Activated naive CD4-positive, alpha-beta T cell treated with anti-CD3 and anti-CD28 coated beads, Interleukin-2, amount 50 U/mL, for 16 hours (primary cell): ENCODE data around the gene CRTC1.
"Not testable (repeated sequence)": the region's sequence is repeated elsewhere in the genome, so short reads cannot be mapped to it uniquely, and the experiment has no call there.

ENCODE experiments used
- DNase-seq: peaks from one replicate; pipeline ENCODE4 v3.0.0-alpha.2; 2020

The CRTC1 gene

GRCh38 chr19:18708452-18709231 is 25.2 kb downstream of the CRTC1 start:
- no peak for DNase-seq

DNA sequence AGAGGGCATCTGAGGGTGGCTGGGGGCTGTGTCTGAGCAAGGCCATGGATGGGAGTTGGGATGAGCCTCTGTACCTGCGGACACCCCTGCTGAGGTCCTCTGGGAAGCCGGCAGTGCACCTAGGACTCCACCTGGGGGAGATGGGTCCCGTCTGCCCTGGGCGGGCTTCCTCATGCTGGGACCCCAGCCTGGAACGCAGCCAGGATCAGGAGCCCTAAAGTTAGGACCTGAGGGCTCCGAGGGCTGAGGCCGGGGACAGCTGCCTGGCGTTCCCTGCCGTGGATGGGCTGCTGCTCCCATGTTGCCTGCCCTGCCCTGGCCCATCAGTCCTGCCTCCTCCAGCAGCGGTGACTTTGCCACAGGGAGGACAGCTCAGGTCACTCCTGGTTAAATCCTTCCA is 26.1 kb downstream of the CRTC1 start:
- DNase-seq: no peak

- no peak for DNase-seq
Measured at GRCh38 chr19:18710186-18710585, 26.7 kb downstream of the CRTC1 start.

GRCh38 chr19:18710996-18711751 is 27.7 kb downstream of the CRTC1 start:
- no peak for DNase-seq

- no peak for DNase-seq
Measured at GRCh38 chr19:18711893-18712292, 28.4 kb downstream of the CRTC1 start.

- no peak for DNase-seq
Measured at GRCh38 chr19:18712981-18713380, 29.5 kb downstream of the CRTC1 start.

DNA sequence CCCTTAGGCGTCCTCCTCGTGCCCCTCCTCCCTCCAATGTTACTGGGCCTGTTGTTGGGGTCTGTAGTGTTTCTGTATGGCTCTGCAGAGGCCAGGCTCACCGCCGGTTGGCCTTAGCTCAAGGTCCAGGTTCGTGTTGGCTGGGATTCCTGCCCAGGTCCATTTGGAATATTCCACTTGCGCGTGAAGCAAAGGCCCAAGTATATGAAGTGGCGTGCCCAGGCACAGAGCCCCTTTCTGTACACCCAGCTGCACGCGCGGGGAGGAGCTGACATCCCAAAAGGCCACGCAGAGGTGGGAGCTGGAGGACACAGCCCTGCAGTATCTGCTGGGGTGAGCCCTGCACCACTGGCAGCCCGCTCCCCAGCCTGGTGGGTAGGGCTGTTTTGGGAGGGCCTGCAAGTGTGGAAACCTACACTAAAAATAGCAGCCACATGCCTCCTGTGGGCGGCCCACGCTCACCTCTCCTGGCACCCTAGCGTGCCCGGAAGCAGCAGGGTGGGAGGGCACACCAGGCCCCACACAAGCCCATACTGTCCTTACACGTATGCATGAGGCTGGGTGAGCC is 30.2 kb downstream of the CRTC1 start:
- DNase-seq: no peak

DNA sequence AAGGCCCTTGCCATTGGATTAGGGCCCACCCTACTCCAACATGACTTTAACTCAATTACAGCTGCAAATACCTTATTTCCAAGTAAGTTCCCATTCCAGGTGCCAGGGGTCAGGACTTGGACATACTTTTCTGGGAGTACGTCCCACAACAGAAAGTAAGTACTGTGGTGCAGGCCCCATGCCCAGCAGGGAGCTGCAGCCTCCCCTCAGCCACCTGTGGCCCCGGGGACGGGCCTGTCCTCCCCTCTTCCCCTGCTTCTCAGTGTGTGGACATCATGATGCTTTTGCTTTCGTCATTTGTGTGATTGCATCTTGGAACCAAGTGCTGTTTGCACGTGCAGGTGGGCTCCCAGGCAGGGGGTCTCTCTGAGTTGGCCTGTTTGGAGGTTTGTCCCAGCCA is 31.9 kb downstream of the CRTC1 start:
- DNase-seq: no peak

DNA sequence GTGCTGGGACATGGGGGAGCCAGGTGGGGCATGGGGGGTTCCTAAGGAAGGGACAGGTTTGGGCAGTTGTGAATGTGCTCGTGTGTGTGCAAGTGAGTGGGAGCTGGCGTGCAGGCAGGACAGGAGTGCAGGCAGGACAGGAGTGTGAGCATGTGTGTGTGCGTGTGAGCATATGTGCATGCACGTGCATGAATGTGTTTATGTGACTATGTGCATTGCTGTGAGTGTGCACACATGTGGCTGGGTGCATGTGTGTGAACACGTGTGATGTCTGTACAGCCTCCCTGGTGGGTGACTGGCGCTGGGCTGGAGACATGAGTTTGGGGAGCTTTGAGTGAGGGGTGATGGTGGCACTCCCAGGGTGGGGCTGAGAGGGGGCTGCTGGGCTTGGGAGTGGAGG is 33.4 kb downstream of the CRTC1 start:
- DNase-seq: no peak

- no peak for DNase-seq
Measured at GRCh38 chr19:18717601-18718000, 34.1 kb downstream of the CRTC1 start.

GRCh38 chr19:18718015-18718526 is 34.6 kb downstream of the CRTC1 start:
- no peak for DNase-seq

GRCh38 chr19:18718846-18719458 is 35.5 kb downstream of the CRTC1 start:
- no peak for DNase-seq

GRCh38 chr19:18719541-18719940 is 36.1 kb downstream of the CRTC1 start:
- no peak for DNase-seq

DNA sequence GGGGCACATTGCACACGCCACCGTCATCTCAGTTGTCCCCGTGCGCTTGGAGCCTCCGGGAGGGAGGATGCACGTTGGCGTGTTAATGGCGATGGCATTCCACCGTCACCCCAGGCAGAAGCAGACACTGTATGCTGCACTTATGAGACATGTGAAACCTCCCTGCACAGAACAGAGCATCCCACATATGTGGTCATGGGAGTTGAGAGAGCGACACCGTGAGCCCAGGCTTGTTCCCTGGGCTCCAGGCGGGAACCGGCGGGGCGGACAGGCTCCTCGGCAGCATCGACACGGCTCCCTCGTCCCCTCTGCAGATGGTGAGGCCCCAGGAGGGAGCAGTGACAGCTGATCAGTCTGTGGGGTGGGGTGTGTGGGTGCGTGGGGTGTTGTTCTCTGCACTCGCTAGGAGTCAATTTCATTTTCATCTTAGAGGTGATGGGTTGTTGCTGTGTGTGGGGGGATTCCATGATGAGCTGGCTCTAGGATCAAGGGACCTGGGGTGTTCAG is 40.4 kb downstream of the CRTC1 start:
- DNase-seq: no peak

GRCh38 chr19:18725841-18726770 is 42.6 kb downstream of the CRTC1 start:
- no peak for DNase-seq

- DNase-seq: no peak
Measured at GRCh38 chr19:18726846-18727245, 43.4 kb downstream of the CRTC1 start.

DNA sequence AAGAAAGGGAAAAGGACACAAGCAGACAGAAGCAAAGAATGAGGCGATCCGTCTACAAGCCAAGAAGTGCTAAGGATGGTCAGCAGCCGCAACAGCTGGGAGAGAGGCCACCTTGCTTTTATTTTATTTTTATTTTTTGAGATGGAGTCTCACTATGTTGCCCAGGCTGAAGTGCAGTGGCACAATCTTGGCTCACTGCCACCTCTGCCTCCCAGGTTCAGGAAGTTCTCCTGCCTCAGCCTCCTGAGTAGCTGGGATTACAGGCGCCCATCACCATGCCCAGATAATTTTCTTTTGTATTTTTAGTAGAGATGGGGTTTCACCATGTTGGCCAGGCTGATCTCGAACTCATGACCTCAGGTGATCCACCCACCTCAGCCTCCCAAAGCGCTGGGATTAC is 44.1 kb downstream of the CRTC1 start:
- DNase-seq: not testable (repeated sequence)

- DNase-seq: no peak
Measured at GRCh38 chr19:18729933-18730530, 46.6 kb downstream of the CRTC1 start.

DNA sequence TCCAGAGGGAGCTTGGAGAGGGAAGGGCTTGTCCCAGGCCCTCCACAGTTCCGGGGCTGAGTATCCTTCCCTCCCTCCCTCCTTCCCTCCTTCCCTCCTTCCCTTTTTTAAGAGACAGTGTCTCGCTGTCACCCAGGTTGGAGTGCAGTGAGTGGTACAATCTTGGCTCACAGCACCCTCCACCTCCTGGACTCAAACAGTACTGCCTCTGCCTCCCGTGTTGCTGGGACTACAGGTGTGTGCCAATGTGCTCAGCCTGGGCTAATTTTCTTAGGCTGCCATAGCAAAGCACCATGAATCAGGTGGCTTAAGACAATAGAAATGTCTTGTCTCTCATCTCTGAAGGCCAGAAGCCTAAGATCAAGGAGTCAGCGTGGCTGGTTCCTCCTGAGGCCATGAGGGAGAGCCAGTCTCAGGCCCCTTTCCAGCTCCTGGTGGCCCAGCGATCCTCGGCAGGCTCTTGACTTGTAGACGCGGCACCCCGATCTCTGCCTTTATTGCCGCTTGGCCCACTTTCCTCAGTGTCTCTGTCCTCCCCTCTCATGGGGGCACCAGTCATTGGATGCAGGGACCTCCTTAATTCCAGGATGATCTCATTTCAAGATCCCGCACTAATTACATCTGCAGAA is 47.5 kb downstream of the CRTC1 start:
- no peak for DNase-seq

DNA sequence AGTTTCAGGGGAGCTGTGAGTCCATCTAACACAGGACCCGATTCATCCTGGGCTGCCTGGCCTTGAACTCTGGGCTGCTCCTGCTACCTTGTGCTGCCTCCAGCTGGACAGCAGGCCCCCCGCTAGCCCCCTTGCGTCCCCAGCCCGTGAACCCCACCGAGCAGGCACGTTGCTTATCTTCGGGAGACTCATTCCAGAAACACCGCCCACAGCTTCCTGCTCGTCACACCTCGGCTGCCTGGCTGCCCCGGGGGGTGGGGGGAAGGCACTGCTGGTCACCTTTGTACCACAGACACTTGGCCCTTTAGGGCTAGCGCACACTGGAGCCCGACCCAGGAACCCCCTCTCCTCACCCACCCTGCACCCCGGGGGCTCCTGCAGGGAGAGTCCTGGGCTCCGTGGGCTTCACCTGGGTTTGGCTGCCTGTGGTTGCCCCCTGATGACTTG is 48.1 kb downstream of the CRTC1 start:
- no peak for DNase-seq

- no peak for DNase-seq
Measured at GRCh38 chr19:18733196-18733647, 49.7 kb downstream of the CRTC1 start.
